Bladder microvascular endothelial cell (primary cell): ENCODE results near the gene RIBC1. TPM values are rescaled to one million over a fixed set of nuclear protein-coding genes. Genes with fewer than 3 reads are reported as not detected.

Source experiments
- total RNA-seq: library from RNA; depleted of rRNA; stranded (reverse); fragments of >200 nt; gene quantifications from 2 replicates; pipeline ENCODE4 v1.2.3, GENCODE V29; 2014

The RIBC1 gene
- total RNA-seq: 0.16 and 0.19 TPM in 2 replicates

DNA sequence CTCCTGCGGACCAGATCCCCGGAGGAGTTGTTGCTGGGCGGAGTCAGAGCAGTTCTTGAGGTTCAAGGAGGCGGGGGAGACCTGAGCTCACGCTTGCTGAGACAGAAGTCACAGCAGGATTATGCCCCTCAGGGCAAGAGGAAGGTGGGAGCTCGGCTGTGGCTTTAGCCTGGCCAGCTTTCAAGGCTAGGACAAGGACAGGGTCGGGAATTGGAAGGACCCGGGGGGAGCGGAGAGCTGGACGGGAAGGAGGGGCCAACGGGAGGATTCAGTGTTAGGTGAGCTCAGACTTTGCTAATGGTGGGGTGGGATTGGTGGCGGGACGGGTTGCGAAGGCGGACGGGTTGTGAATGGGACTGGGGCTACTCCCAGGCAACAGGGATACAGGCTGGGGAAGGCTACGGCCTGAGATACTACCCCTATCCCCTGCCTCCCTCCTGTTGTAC is at the start of gene RIBC1:
RIBC1 (plus strand) TSS at position 13 of the 446 bp plus-strand sequence. CDS start 3,404 bp downstream, outside the sequence.

DNA sequence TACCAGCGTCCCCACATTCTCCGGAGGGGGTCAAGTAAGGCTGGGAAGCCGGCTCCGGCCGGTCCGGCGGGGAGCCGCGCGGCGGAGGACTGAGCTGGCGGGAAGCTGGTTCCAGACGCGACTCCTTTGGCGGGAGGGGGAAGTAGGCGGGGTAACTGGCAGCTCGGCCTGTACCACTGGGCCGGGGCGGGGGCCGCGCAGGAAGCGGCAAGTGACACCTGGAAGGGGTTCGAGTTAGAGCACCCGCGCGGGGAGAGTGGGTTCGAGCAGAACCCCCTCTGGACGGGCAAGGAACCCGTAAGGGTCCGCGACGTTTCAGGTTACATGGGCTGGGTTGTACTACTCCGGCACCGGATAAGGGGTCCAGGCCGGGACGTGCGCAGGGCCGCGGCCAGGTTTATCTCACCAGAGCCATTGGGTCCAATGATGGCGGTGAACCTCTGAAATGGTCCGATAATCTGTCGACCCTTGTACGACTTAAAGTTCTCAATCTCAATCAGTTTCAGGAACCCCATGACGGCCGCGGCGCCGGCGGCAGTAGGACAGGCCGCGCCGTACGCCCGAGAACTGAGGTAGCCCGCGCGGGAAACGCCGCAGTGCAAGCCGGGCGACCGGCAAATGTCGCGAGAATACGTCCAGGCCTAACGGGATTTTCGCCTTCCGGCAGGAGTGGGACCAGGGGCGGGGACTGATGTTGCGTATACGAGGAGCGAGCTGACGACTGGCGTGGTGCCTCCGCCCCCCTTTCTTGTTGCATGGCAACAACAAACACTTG is 400 bp upstream of the RIBC1 start, which contains the start of gene SMC1A:
SMC1A (minus strand) TSS at position 569 of the 775 bp plus-strand sequence; CDS start at position 515, 54 bp downstream.

DNA sequence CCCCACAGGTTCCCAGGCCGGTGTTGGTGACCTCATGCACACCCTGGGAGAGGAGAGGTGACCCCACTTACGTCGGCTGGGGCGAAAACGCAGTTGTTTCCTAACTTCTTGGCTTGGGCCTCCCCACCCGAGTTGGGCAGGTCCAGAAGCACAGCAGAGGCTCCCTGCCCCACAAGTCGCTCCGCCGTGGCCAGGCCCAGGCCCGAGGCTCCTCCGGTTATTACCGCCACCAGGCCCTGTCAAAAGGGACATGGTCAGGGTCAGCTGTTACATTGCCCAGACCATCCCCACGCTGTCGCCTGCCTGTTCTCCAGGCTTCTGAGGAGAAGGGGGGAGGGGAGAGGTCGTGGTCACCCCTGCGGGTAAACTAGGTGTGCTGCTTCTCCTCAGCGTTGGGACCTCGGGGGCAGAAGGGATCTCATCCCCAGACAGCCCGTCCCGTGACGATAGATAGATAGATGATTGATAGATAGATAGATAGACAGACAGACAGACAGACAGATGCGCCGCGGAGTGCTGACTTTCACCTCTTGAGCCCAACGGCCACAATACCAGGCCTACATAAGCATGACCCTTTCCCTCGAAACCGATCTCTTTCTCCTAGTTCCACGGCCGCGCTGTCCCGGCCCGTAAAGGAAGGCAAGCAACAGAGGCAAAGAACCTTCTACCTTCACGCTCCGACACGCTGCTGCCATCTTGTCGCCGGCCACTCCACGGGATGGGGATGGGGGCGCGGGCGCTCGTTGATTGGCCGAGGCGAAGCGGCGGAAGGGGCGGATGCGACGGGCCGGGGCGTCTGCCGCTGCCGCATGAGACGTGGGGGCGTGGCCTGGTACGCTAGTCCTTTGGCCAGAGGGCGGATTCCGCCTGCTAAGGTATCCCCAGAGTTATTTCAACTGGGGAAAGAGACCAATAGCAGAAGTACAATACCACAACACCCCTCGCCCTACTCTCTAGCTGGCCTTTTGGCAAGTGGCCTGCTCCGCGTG is 11.3 kb downstream of the RIBC1 start, which contains the start of gene HSD17B10:
HSD17B10 (minus strand) TSS at position 720 of the 989 bp plus-strand sequence; CDS start at position 695, 25 bp downstream.

Other genes starting within 250 kb of the RIBC1 start
- 54.4 and 82.6 TPM in 2 replicates for gene KDM5C, start 197.7 kb upstream of the RIBC1 start, total RNA-seq
- gene IQSEC2, start 141.3 kb upstream of the RIBC1 start, total RNA-seq: 2.6 TPM in 2 replicates
- 11.8 and 18.3 TPM in 2 replicates for gene SMC1A, start 219 bp upstream of the RIBC1 start, total RNA-seq
- 61.2 and 63.5 TPM in 2 replicates for gene HSD17B10, start 11.5 kb downstream of the RIBC1 start, total RNA-seq